GM12878 (cell line): Measurements from ENCODE around the gene KLF3. TPM values are rescaled to one million over a fixed set of nuclear protein-coding genes. Genes with fewer than 3 reads are reported as not detected.

Experiments
- ATAC-seq: fragments of 200-7000 bp; cut with Tn5 transposase; 3 replicates; pipeline ENCODE4 v1.9.1; 2020; ENCODE audit warnings: mild to moderate bottlenecking, moderate library complexity
- BruUV-seq: library from RNA; stranded (reverse); fragments of 400-500 nt; replicated peaks from 2 replicates; lab custom pipeline; 2021; lab: Mats Ljungman, UMichigan
- CTCF ChIA-PET: fragments of 300-600 bp; sonication (Branson Sonifier 250); formaldehyde crosslinking; extraction: SDS; loops from one replicate; lab custom pipeline; 2021; ENCODE audit warnings: inconsistent platforms; lab: Yijun Ruan, JAX
- POLR2A ChIA-PET: fragments of 350-600 bp; formaldehyde crosslinking; extraction: SDS; loops from one replicate; lab custom pipeline; 2021; ENCODE audit warnings: inconsistent platforms; lab: Charles Lee
- RAD21 ChIA-PET: fragments of 300-600 bp; sonication (Branson Sonifier 250); formaldehyde crosslinking; loops from one replicate; lab custom pipeline; 2023; ENCODE audit warnings: antibody characterized with exemption; ENCODE audit not compliant: unreplicated experiment; lab: Charles Lee
- SMC1A ChIA-PET: fragments of 300-600 bp; sonication (Branson Sonifier 250); formaldehyde crosslinking; loops from one replicate; lab custom pipeline; 2023; ENCODE audit not compliant: unreplicated experiment, uncharacterized antibody; lab: Charles Lee
- DNase-seq: peaks from one replicate; pipeline ENCODE4 v3.0.0-alpha.2; 2011; ENCODE audit warnings: low read depth, low spot score
- FAIRE-seq: peaks from 3 replicates; lab custom pipeline; 2011; peaks lifted over from hg19 to GRCh38; lab: Jason Lieb, UNC
- H2AFZ ChIP-seq: 2 replicates; pipeline ENCODE4 v1.6.0; 2011; ENCODE audit warnings: low read depth, low read length, control low read depth; ENCODE audit not compliant: control insufficient read depth
- H3K27ac ChIP-seq: 2 replicates; pipeline ENCODE4 v1.5.1; 2011; ENCODE audit warnings: control low read depth; ENCODE audit not compliant: control insufficient read depth, insufficient read depth
- H3K27me3 ChIP-seq, 2 experiments: replicated peaks in 1 of 2; 2 replicates each; pipeline versions ENCODE4 v1.6.0 to v1.6.1; 2011; ENCODE audit warnings: low read length in 1 of 2; ENCODE audit not compliant: control insufficient read depth in 2 of 2, insufficient read depth in 2 of 2
- H3K36me3 ChIP-seq, 2 experiments: 2 replicates each; pipeline ENCODE4 v1.5.1; 2011; ENCODE audit warnings: low read length in 1 of 2; ENCODE audit not compliant: control insufficient read depth in 2 of 2, insufficient read depth in 2 of 2
- H3K4me1 ChIP-seq: 2 replicates; pipeline ENCODE4 v1.6.1; 2011; ENCODE audit warnings: mild to moderate bottlenecking, low read length, moderate library complexity, mixed read lengths; ENCODE audit not compliant: control insufficient read depth, insufficient read depth
- H3K4me2 ChIP-seq: 2 replicates; pipeline ENCODE4 v1.6.0; 2011; ENCODE audit warnings: control low read depth; ENCODE audit not compliant: control insufficient read depth, insufficient read depth
- H3K4me3 ChIP-seq: fragments of 200-600 bp; sonication (generic); 2 replicates; pipeline ENCODE4 v1.5.1; 2016
- H3K79me2 ChIP-seq: 2 replicates; pipeline ENCODE4 v1.6.0; 2011; ENCODE audit warnings: low read length; ENCODE audit not compliant: control insufficient read depth, insufficient read depth
- H3K9ac ChIP-seq: 2 replicates; pipeline ENCODE4 v1.8.0; 2011; ENCODE audit warnings: low read length, control low read depth, mixed read lengths; ENCODE audit not compliant: control insufficient read depth, insufficient read depth
- H3K9me3 ChIP-seq: replicated peaks from 3 replicates; pipeline ENCODE4 v1.5.1; 2011; ENCODE audit warnings: mild to moderate bottlenecking, low read length; ENCODE audit not compliant: control insufficient read depth, insufficient read depth
- H4K20me1 ChIP-seq: 2 replicates; pipeline ENCODE4 v1.6.0; 2011; ENCODE audit not compliant: control insufficient read depth, insufficient read depth
- CBFB ChIP-seq: IDR thresholded peaks from 2 replicates; pipeline ENCODE4 v1.6.1; 2016; ENCODE audit warnings: antibody characterized with exemption, low read depth
- CHD1 ChIP-seq: IDR thresholded peaks from 2 replicates; pipeline ENCODE4 v1.6.1; 2012; ENCODE audit warnings: low read depth, low read length, improper control_type of control experiment
- CTCF ChIP-seq, 3 experiments: IDR thresholded peaks in 2 of 3; conservative IDR thresholded peaks in 1 of 3; 2 replicates each; pipeline ENCODE4 v1.5.1; 2011; ENCODE audit warnings: low read depth in 3 of 3, low read length in 3 of 3, mild to moderate bottlenecking in 3 of 3, control low read depth in 2 of 3, moderate library complexity in 2 of 3, inconsistent platforms in 1 of 3, mixed read lengths in 1 of 3; ENCODE audit not compliant: control insufficient read depth in 2 of 3, insufficient read depth in 1 of 3; ENCODE audit errors: extremely low read depth in 1 of 3
- ETV6 ChIP-seq, 2 experiments: fragments of 450-650 bp in 1 of 2; IDR thresholded peaks in 1 of 2; conservative IDR thresholded peaks in 1 of 2; 2 replicates each; pipeline ENCODE4 v1.6.1; 2014; ENCODE audit warnings: antibody characterized with exemption in 1 of 2, borderline replicate concordance in 1 of 2, low read depth in 1 of 2, mild to moderate bottlenecking in 1 of 2, moderate library complexity in 1 of 2
- FOS ChIP-seq: IDR thresholded peaks from 3 replicates; pipeline ENCODE4 v1.6.1; 2011; ENCODE audit warnings: borderline replicate concordance; ENCODE audit not compliant: insufficient read length; ENCODE audit errors: extremely low read depth
- HDGF ChIP-seq: fragments of 450-650 bp; IDR thresholded peaks from 2 replicates; pipeline ENCODE4 v1.6.1; 2016; ENCODE audit warnings: antibody characterized with exemption
- IRF5 ChIP-seq: fragments of 450-650 bp; IDR thresholded peaks from 2 replicates; pipeline ENCODE4 v1.6.1; 2017; ENCODE audit warnings: borderline replicate concordance
- MXI1 ChIP-seq: fragments of 150-350 bp; IDR thresholded peaks from 2 replicates; pipeline ENCODE4 v1.6.1; 2011; ENCODE audit warnings: low read depth, mild to moderate bottlenecking, inconsistent platforms, low read length, improper control_type of control experiment
- NR2C1 ChIP-seq: fragments of 450-650 bp; IDR thresholded peaks from 2 replicates; pipeline ENCODE4 v1.6.1; 2017; ENCODE audit warnings: antibody characterized with exemption, mild to moderate bottlenecking, moderate library complexity
- NR2F1 ChIP-seq: fragments of 450-650 bp; conservative IDR thresholded peaks from 2 replicates; pipeline ENCODE4 v1.6.1; 2017; ENCODE audit warnings: mild to moderate bottlenecking
- NRF1 ChIP-seq: conservative IDR thresholded peaks from 2 replicates; pipeline ENCODE4 v1.6.1; 2011; ENCODE audit warnings: mild to moderate bottlenecking, low read depth, low read length, improper control_type of control experiment
- PKNOX1 ChIP-seq: fragments of 450-650 bp; IDR thresholded peaks from 2 replicates; pipeline ENCODE4 v1.6.1; 2016; ENCODE audit warnings: mild to moderate bottlenecking
- PRDM15 ChIP-seq: fragments of 450-650 bp; formaldehyde crosslinking; IDR thresholded peaks from 2 replicates; pipeline ENCODE4 v1.4.0; 2020; ENCODE audit warnings: mild to moderate bottlenecking, moderate library complexity
- RAD51 ChIP-seq: fragments of 450-650 bp; IDR thresholded peaks from 2 replicates; pipeline ENCODE4 v1.6.1; 2016; ENCODE audit warnings: moderate library complexity, mild to moderate bottlenecking, inconsistent platforms
- ZNF384 ChIP-seq: IDR thresholded peaks from 2 replicates; pipeline ENCODE4 v1.6.1; 2012; ENCODE audit warnings: low read depth, mild to moderate bottlenecking, low read length, improper control_type of control experiment, borderline replicate concordance
- WGBS: methylation state at CpG from one replicate; pipeline ENCODE4 v1.1.6; 2016; ENCODE audit warnings: low lambda C conversion rate; ENCODE audit not compliant: insufficient replicate concordance, insufficient coverage; ENCODE audit errors: missing lambda C conversion rate; 5-methylcytosine and 5-hydroxymethylcytosine counted together
- in situ Hi-C: fragments of 300-500 bp; cut with MboI; formaldehyde crosslinking; loops from 9 replicates; pipeline ENCODE4 v1.14.3; 2018; ENCODE audit warnings: mixed read lengths
- intact Hi-C: fragments of 100-400 bp; cut with micrococcal nuclease; formaldehyde crosslinking; loops from one replicate; pipeline ENCODE4 v1.14.2; 2022; ENCODE audit not compliant: unreplicated experiment
- polyA plus RNA-seq, 11 experiments: library from polyadenylated mRNA; depleted of rRNA in 4 of 11; unstranded in 6 of 11; stranded (reverse) in 5 of 11; fragments of >200 nt; fragmentation: Nextera tagmentation in 4 of 11; fragmentation: Illumina TruSeq in 1 of 11; extraction: Ambion mirVana in 4 of 11; extraction: Trizol in 1 of 11; gene quantifications; 1 replicate in 1 of 11; 2 replicates in 10 of 11; pipeline versions ENCODE4 v1.2.1 to v1.2.3, GENCODE V29; 2011 to 2016; ENCODE audit warnings: inconsistent platforms in 2 of 11, missing spikeins in 2 of 11, low read depth in 1 of 11
- total RNA-seq, 4 experiments: library from RNA; depleted of rRNA in 3 of 4; stranded (reverse); fragments of >200 nt in 3 of 4; fragmentation: Illumina TruSeq in 1 of 4; extraction: Trizol in 1 of 4; gene quantifications; 2 replicates each; pipeline versions ENCODE4 v1.2.1 to v1.2.3, GENCODE V29; 2013 to 2021

The KLF3 gene
- total and polyA plus RNA-seq, 10 of the 15 experiments (the other 5 are each of a cell fraction or from before 2014, with no cell fraction given): 1.4 to 5.8 (median 2.1) TPM

DNA sequence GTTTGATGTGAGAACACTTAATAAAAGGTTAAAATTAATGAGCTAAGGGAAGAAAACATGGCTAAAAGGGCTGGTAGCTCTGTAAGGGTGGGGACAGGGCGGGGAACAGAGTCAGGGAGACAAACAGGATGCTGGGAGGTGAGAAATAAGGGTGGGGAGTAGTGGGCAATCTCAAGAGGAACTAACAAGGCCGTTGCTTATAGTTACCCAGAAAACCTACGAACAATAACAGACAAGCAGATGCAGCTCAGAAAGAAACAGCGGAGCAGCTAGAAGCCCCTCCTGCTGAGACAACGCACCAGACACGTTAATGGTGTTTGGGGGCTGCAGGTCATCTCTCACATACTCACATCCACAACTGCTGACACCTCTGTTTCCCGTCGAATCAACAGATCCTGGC, 9.7 kb upstream of the KLF3 start (continued):
- no peak for TF ChIP-seq CTCF (IDR thresholded peaks at IDR 0.05 in 2 of 3, conservative IDR thresholded peaks at IDR 0.05 in 1 of 3; ENCODE audit: control insufficient read depth in 2 of 3, extremely low read depth in 1 of 3, insufficient read depth in 1 of 3, low read depth in 3 of 3, low read length in 3 of 3)
- no peak for TF ChIP-seq CBFB
- no peak for TF ChIP-seq MXI1

- H4K20me1 ChIP-seq: no peaks in the 10 kb centered on the region
- H3K4me1 ChIP-seq: no peaks in the 10 kb centered on the region
- H3K27ac ChIP-seq: no peak overlapping the region
- ChIA-PET SMC1A (no interaction called here), POLR2A (no interaction called here), RAD21 (no interaction called here), CTCF (no interaction called here)
- no peak overlapping the region for H3K4me2 ChIP-seq
- H2AFZ ChIP-seq: no peak overlapping the region
- ATAC-seq: no peak
- H3K9ac ChIP-seq: no peak overlapping the region
- no peak overlapping the region for H3K4me3 ChIP-seq
- FAIRE-seq: no peak
- WGBS: 21% methylated on average over 2 of the region's 2 CpGs
- no peaks in the 10 kb centered on the region for H3K36me3 ChIP-seq
- BruUV-seq: no TSS peak
- intact Hi-C loops (no loop called here), in situ Hi-C loops (no loop called here)
- H3K9me3 ChIP-seq: no peaks in the 10 kb centered on the region; the same call in 2 of the 3 replicates
- H3K27me3 ChIP-seq: no peaks in the 10 kb centered on the region; a peak in 2 of 4 replicates
- no peak for DNase-seq
- H3K79me2 ChIP-seq: no peaks in the 10 kb centered on the region
- no peak for TF ChIP-seq ZNF384
- TF ChIP-seq ETV6 (conservative IDR thresholded peaks at IDR 0.05 in 1 of 2, IDR thresholded peaks at IDR 0.05 in 1 of 2; ENCODE audit: borderline replicate concordance in 1 of 2, low read depth in 1 of 2): no peak
- no peak for TF ChIP-seq HDGF
- TF ChIP-seq NR2F1: no peak
- TF ChIP-seq NRF1: no peak
- TF ChIP-seq CHD1: no peak
- no peak for TF ChIP-seq NR2C1
- TF ChIP-seq FOS: no peak
- no peak for TF ChIP-seq IRF5
- TF ChIP-seq RAD51: no peak
- no peak for TF ChIP-seq PRDM15 (CRISPR knock-in tag)
- TF ChIP-seq PKNOX1: no peak
These were observed 7.9 kb upstream of the KLF3 start for GRCh38 chr4:38656111-38656510.
